HEK293T (cell line): ENCODE results near the gene MIGA1.

Experiments
- ARNT ChIP-seq: fragments of 450-650 bp; IDR thresholded peaks from 2 replicates; pipeline ENCODE4 v1.6.1; 2017; ENCODE audit warnings: mild to moderate bottlenecking
- BHLHE40 ChIP-seq: fragments of 450-650 bp; IDR thresholded peaks from 2 replicates; pipeline ENCODE4 v1.6.1; 2016; ENCODE audit warnings: mild to moderate bottlenecking, moderate library complexity, borderline replicate concordance
- ELF4 ChIP-seq: fragments of 450-650 bp; IDR thresholded peaks from 2 replicates; pipeline ENCODE4 v1.6.1; 2017; ENCODE audit warnings: antibody characterized with exemption
- FOXA1 ChIP-seq: fragments of 450-650 bp; IDR thresholded peaks from 2 replicates; pipeline ENCODE4 v1.6.1; 2016; ENCODE audit warnings: mild to moderate bottlenecking
- FOXK2 ChIP-seq: fragments of 450-650 bp; IDR thresholded peaks from 2 replicates; pipeline ENCODE4 v1.6.1; 2016; ENCODE audit warnings: mild to moderate bottlenecking
- FOXM1 ChIP-seq: fragments of 450-650 bp; IDR thresholded peaks from 2 replicates; pipeline ENCODE4 v1.6.1; 2017; ENCODE audit warnings: mild to moderate bottlenecking, borderline replicate concordance
- HDGF ChIP-seq: fragments of 450-650 bp; IDR thresholded peaks from 2 replicates; pipeline ENCODE4 v1.6.1; 2017; ENCODE audit warnings: antibody characterized with exemption, borderline replicate concordance
- L3MBTL2 ChIP-seq: fragments of 450-650 bp; conservative IDR thresholded peaks from 2 replicates; pipeline ENCODE4 v1.6.1; 2016; ENCODE audit warnings: mild to moderate bottlenecking
- LEF1 ChIP-seq: fragments of 450-650 bp; IDR thresholded peaks from 2 replicates; pipeline ENCODE4 v1.6.1; 2017; ENCODE audit warnings: mild to moderate bottlenecking, borderline replicate concordance
- SP1 ChIP-seq: fragments of 450-650 bp; IDR thresholded peaks from 2 replicates; pipeline ENCODE4 v1.6.1; 2017
- SUZ12 ChIP-seq: fragments of 450-650 bp; IDR thresholded peaks from 2 replicates; pipeline ENCODE4 v1.6.1; 2016; ENCODE audit warnings: mild to moderate bottlenecking
- TARDBP ChIP-seq: fragments of 450-650 bp; IDR thresholded peaks from 2 replicates; pipeline ENCODE4 v1.6.1; 2016
- TF ChIP-seq, protein P1 (sequence below): fragments of 450-650 bp; IDR thresholded peaks from 2 replicates; pipeline ENCODE4 v1.6.1; 2016

DNA sequence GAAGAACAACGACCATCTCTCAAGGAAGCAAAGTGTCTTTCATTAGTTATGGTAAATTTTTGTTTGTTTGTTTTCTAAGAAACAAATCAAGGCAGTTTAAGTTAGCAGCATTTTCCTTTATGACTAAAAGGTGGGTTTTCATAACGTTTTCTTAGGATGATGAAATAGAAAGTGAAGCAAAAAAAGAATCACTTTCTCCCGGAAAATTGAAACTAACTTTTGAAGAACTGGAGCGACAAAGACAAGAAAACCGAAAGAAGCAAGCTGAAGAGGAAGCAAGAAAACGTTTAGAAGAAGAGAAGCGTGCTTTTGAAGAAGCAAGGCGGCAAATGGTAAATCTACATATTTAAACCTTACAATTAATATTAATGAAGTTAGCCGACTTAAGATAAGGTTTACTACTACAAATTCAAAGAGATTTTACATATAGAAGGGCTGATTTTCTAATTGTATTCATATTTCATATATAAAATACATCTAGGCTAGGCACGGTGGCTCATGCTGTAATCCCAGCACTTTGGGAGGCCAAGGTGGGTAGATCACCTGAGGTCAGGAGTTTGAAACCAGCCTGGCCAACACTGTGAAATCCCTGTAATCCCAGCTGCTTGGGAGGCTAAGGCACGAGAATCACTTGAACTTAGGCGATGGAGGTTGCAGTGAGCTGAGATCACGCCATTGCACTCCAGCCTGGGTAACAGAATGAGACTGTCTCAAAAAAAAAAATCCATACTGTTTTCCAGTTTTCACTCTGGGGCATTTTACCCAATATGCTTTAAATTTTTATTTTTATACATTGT, 147.3 kb downstream of the MIGA1 start:
- TF ChIP-seq, protein P1, sequence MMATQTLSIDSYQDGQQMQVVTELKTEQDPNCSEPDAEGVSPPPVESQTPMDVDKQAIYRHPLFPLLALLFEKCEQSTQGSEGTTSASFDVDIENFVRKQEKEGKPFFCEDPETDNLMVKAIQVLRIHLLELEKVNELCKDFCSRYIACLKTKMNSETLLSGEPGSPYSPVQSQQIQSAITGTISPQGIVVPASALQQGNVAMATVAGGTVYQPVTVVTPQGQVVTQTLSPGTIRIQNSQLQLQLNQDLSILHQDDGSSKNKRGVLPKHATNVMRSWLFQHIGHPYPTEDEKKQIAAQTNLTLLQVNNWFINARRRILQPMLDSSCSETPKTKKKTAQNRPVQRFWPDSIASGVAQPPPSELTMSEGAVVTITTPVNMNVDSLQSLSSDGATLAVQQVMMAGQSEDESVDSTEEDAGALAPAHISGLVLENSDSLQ: no peak
- TF ChIP-seq FOXM1 (no peak), FOXA1 (no peak), HDGF (no peak), BHLHE40 (no peak), ARNT (no peak), FOXK2 (no peak), SP1 (no peak), LEF1 (no peak), ELF4 (no peak), TARDBP (no peak), L3MBTL2 (no peak), SUZ12 (no peak)
